AG08395 (cell line): ENCODE measurements around the gene PLXNB1.
"Not testable (repeated sequence)": the region's sequence is repeated elsewhere in the genome, so short reads cannot be mapped to it uniquely, and the experiment has no call there.

ENCODE experiments used
- DNase-seq: peaks from one replicate; pipeline ENCODE4 v3.0.0; 2012; ENCODE audit warnings: mixed read lengths, low spot score

Gene PLXNB1

DNA sequence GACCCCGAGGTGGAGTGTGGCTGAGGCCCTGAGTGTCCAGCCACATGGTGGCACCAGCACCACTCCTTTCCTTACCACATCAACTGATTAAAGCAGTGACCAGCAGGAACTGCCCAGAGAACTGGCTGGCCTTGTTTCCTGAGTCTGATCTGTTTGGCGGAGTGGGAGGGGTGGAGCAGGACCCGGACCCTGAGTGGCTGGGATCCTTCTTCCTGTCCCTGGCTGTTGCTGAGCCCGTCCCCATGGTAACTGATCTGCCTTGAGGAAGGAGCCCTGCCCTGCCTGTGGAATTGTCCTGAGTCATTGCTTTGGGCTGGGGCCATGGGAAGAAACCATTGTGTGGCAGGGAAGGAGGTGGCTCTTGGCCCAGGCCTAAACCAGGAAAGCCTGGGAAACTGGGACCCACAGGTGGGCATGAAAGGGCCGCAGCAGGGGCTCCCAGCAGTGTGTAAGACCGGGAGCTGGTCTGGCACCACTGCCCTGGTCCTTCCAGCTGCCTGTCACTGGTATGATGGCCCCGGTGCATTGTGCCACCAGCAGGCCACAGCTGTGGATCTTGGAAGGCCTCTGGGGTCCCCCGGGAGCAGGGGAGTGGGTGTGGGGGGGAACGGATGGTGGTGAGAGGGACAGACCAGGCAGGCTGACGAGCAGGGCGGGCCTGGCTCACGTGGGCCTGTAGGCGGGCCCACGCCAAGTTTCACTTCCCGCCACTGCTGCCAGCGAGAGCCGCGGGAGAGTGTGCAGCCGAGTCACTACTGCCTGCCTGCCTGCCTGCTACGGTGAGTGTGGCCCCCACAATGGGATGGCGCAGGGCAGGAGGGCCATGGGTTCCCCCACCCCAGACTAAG lies 35.9 kb upstream of the PLXNB1 start:
- DNase-seq: peak; percentile 100

DNA sequence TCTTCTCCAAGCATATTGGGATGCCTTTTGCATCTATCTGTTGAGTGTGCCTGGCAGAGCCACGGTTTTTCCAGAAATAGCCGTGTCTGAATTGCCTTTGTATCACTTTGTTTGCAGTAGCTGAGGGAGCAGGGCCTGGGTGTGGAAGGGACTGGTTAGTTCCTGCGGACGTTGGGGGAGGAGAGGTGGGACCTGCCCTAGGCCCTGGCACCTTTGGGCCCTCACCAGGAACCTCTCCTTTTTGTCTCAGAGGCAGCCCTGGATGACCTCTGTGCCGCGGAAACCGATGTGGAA lies 35.3 kb upstream of the PLXNB1 start:
- DNase-seq: no peak

DNA sequence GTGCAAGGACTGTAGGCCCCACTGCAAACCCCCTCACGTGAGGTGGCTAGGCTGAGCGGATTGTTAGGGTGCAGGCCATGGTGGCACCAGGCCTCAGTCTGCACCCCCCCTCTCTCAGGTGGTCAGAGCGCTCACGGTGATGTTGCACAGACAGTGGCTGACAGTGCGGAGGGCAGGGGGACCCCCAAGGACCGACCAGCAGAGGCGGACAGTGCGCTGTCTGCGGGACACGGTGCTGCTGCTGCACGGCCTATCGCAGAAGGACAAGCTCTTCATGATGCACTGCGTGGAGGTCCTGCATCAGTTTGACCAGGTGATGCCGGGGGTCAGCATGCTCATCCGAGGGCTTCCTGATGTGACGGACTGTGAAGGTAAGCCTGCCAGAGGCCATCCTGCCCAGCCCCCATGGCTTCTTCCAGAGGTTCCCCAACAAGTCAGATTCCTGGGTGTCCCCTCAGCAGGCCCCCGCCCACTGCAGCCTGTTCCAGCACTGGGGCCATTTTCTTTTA lies 34.9 kb upstream of the PLXNB1 start:
- no peak for DNase-seq

DNA sequence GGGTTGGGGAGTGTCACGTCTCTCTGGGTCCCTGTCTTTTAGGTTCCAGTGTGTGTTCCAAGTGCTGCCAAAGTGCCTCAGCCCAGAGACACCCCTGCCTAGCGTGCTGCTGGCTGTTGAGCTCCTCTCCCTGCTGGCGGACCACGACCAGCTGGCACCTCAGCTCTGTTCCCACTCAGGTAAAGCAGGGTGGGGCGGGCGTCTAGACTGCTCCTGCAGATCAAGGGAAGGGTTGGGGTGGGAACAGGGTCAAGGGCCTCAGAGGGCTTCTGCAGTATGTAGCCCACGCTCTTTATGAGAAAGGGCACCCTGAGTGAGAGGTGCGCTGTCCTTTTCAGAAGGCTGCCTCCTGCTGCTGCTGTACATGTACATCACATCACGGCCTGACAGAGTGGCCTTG lies 33.8 kb upstream of the PLXNB1 start:
- DNase-seq: no peak

DNA sequence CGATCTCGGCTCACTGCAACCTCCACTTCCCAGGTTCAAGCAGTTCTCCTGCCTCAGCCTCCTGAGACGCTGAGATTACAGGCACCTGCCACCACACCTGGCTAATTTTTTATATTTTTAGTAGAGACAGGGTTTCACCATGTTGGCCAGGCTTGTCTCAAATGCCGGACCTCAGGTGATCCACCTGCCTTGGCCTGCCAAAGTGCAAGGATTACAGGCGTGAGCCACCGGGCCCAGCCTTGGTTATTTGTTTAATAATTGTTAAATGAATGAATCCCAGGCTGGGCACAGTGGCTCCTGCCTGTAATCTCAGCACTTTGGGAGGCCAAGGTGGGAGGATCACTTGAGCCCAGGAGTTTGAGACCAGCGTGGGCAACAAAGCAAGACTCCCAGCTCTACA lies 31.9 kb upstream of the PLXNB1 start:
- DNase-seq: not testable (repeated sequence)

DNA sequence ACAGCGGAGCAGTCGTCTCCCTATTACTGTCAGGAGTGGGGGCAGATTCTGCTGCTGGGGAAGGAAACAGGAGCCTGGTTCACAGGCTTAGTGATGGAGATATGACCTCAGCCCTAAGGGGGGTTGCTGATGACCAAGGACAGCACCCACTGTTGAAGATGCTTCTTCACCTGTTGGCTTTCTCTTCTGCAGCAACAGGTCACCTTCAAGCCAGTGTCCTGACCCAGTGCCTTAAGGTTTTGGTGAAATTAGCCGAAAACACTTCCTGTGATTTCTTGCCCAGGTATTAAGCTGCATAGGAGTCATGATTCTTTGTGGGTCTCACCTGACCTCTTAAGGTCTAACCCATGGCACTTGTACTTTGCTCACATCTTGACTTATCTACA lies 30.6 kb upstream of the PLXNB1 start:
- DNase-seq: no peak

DNA sequence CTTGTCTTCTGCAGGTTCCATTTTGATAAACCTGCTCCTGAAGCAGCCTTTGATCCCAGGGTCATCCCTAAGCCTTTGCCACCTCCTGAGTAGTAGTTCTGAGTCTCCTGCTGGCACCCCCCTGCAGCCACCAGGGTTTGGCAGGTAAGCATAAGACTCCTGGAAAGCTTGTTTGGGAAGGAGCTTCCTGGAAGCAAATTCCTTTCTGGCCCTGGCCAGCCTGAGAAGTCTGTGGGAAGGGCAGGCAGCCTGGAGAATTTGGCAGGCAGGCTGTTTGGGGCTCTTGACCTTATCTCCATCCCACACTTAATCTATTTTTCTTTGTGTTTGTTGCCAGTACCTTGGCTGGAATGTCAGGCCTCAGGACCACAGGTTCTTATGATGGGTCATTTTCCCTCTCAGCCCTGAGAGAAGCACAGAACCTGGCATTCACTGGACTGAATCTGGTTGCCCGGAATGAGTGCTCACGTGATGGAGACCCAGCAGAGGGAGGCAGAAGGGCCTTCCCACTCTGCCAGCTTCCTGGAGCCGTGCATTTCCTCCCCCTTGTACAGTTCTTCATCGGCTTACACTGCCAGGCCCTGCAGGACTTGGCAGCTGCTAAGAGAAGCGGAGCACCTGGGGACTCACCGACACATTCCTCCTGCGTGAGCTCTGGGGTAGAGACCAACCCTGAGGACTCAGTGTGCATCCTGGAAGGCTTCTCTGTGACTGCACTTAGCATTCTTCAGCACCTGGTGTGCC lies 30.1 kb upstream of the PLXNB1 start:
- DNase-seq: no peak

DNA sequence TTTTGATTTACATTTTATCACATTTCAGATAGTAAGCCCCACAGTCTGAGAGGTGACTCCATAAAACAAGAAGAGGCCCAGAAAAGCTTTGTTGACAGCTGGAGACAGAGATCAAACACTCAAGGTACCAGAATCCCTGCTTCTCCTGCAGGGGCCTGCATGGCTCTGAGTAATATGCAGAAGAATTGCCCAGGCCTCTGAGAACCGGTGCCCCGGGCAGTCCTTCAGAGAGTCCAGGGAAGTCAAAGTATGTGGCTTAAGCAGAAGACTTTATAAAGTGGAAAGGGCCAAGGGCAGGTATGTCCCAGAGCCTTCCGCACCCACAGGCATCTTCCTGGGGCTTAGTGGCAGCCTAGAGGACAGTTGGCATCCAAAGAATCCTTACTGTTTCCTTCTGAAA lies 29.4 kb upstream of the PLXNB1 start:
- no peak for DNase-seq

DNA sequence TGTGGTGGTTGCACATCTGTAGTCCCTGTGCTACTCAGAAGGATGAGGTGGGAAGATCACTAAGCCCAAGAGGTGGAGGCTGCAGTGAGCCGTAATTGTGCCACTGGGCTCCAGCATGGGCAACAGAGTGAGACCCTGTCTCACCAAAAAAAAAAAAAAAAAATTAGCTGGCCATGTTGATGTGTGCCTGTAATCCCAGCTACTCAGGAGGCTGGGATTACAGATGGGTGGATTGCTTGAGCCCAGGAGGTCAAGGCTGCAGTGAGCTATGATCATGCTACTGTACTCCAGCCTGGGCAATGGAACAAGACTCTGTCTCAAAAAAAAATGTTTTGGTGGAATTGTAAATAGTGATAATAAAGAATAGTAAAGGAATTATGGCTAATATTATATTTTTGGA lies 26.6 kb upstream of the PLXNB1 start:
- no peak for DNase-seq

DNA sequence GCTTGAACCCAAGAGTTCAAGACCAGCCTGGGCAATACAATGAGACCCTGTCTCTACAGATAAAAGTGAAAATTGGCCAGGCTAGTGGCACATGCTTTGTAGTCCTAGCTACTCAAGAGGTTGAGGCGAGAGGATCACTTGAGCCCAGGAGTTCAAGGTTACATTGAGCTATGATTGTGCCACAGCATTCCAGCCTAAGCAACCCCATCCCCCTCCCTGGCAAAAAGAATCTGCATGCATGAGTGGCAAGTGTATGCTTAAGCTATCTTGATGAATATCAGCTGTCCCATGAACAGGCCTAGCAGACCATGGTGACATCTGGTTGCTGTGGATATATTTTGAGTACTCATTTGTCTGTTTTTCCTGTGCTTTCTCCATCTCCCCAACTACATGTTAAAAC lies 21.4 kb upstream of the PLXNB1 start:
- DNase-seq: no peak

DNA sequence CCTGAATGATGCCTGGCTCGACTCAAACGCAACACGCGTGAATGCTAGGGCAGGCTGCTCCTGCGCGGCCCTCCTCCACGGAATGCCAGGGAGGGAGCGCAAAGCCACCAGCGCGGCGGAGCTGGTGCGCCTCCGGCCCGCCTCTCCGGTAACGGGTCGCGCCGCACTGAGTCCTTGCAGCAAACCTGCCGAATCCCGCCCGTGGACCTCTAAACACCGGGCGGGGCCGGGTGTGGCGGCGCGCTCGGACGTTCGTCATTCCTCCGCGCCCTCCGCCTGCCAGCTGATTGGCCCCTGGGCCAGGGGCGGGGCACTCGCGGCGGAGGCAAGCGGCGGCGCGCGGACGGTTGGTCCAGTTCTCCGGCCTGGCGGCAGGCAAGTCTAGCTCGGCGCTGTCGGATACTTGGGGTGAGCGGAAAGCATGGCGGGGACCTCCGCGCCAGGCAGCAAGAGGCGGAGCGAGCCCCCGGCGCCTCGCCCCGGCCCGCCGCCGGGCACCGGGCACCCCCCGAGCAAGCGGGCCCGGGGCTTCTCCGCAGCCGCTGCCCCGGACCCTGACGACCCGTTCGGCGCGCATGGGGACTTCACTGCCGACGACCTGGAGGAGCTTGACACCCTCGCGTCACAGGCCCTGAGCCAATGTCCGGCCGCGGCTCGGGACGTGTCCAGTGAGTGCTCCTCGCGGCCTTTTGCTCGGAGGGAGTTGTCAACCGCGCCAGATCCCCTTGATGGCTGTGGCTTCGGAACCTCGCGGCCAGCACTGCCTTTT lies 16.7 kb upstream of the PLXNB1 start, which contains the start of gene ATRIP:
Gene ATRIP (plus strand): TSS at position 313 of the 769 bp plus-strand sequence. CDS start 109 bp downstream, at position 422.
- DNase-seq: peak; percentile 95

DNA sequence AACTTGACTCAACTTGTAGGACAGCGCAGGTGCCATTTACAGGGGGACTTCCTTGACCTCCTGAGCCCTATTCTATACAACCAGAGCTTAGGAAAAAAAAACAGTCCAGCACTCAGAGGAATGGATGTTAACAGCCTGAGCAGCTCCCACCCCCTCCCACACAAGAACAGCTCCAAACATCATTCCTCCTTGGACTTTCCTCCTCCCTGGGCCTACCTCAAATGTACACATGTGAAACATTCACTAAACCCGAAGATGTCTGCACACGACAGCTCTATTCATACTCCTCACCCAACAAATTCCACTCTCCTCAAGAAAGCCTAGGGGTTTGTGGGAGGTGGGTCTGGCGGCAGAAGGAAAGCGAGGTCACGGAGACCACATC lies 16.1 kb upstream of the PLXNB1 start:
- DNase-seq: no peak

DNA sequence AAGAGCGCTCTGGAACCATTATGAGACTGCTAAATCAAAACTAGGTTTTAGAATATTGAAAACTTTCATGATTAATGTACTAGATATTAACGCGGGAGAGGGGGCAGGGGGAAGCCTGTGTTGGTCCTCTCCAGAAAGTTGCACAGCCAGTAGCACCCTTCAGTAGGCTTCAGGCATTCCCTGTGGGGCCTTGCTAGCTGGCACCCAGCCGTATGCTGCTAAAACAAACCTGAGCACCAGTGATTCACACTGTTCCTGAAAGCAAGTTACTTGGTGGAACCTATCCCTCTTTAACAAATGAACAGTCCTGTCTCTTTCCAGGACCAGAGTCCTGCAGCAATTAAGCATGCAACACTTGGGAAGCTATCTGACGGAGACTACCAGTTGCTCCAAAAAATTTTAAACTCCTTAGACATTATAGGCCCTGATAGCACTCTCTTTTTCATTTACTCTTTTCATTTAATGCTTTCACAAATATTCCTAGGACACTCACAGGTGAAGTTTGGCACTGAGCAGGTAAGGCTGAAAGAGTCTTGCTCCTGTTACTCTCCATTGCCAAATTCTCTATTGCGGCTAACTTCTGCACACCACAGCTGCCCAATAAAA lies 15.5 kb upstream of the PLXNB1 start:
- DNase-seq: no peak

DNA sequence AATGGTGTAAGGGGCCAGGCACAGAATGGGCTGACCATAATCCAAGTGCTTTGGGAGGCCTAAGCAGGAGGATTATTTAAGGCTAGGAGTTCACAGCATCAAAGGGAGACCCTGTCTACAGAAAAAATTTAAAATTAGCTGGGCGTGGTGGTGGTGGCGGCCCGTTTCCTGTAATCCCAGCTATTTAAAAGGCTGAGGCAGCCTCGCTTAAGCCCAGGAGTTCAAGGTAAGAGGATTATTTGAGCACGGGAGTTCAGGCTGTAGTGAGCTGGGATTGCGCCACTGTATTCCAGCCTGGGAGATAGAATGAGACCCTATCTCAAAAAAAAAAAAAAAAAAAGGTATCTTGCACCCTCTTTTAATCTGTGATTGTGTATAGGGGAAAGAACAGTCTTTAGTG lies 12.1 kb upstream of the PLXNB1 start:
- DNase-seq: no peak

DNA sequence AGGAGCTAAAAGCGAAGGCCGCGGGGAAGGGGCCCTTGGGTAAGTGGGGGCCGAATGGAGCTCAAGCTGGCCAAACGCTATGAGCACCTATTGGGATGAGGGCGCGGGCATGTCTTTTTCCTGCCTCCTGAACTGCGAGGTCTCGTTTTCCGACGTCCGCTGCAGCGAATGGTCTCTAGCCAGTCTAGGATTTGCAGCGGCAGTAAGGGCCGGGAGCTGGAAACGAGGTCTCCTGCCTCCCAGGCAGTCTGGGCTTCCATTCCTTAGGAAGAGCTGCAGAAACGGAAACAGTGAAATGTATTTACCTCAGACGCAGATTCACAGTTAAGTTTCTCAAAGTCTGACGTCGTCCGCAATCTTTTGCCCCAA lies 10.7 kb upstream of the PLXNB1 start:
- no peak for DNase-seq

DNA sequence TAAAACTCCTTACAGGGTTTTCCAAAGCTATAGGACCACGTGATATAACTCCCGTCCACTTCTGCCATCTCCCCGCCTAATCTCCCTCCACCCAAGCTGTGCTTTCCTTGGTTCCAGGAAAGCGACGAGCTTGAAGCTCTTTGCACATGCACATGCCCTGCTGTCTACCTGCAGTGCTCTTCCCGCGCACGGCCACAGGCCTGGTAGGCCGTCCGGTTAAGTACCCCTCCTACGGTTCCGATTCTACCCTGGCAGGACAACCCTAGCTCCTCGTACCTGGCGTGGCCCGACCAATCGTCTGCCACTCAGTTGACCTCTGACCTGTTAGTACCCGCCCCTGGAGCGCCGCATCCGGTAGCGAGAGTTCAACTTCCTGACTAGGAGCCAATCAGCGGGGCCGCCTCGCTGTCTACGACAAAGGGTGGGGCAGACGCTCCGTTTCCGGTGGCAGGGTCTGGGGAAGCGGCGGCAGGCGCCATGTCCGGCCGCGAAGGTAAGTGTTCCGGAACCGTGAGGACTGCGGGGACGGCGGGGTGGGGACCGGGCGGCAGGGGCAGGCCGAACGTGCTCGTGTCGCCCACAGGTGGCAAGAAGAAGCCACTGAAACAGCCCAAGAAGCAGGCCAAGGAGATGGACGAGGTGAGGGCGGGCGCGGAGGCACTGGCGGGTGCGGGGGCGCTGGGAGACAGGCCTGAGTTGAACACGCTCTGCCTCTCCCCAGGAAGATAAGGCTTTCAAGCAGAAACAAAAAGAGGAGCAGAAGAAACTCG lies 10.1 kb upstream of the PLXNB1 start, which contains the start of the genes CCDC51 and TMA7:
Gene CCDC51 (minus strand): TSS at position 300 of the 770 bp plus-strand sequence. CDS start 4,991 bp downstream, outside the sequence.
Gene TMA7 (plus strand): TSS at position 438 of the 770 bp plus-strand sequence. CDS start 40 bp downstream, at position 478.
- peak; percentile 99 for DNase-seq

DNA sequence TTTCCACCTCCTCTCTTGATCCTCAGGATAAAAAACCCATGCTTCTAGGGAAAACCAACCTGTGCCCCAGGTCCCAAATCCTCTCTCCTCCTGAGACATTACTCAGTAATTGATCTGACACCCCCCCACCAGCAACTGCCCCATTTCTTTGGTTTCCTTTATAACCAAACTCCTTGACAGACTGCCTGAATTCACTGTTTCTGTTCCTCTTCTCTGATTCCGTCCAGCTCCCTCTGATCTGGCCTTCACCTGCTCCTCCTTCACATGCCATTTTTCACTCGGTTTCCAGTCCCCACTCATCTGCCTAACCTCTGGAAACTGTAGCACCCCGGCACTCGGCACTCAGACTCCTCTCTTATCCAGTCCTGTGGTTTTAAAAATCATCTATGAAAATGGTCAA lies 7.9 kb upstream of the PLXNB1 start:
- DNase-seq: no peak

DNA sequence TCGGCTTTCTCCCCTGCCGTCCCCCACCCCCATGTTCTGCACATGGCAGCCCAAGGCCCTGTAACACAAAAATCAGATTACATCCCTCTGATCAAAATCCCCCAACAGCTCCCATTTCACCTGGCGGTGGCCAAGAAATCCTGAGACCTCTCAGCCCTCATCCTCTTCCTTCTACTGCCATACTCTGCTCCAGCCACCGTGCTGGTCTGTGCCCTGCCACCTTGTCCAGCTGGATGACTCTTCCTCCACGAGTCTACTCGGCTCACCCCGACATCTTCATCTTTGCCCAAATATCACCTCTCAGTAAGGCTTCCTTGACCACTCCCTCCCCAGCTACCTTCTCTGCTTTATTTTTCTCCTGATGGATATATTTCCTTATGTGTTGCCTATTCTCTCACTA lies 7.0 kb upstream of the PLXNB1 start:
- DNase-seq: no peak

DNA sequence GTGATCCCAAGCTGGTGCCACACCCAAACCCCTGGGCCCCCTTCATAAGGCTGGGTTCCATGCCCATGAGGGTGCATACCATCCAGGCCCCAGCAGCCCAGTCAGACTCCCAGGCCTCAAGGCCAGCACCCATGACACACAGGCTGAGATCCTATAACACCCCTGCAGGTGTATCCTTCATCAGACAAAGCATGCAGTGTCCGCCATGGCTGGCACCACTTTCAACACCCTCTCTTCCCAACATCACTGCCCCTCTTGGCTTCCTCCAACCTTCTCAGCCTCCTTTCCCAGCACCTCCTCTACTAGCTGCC lies 6.5 kb upstream of the PLXNB1 start:
- DNase-seq: no peak

DNA sequence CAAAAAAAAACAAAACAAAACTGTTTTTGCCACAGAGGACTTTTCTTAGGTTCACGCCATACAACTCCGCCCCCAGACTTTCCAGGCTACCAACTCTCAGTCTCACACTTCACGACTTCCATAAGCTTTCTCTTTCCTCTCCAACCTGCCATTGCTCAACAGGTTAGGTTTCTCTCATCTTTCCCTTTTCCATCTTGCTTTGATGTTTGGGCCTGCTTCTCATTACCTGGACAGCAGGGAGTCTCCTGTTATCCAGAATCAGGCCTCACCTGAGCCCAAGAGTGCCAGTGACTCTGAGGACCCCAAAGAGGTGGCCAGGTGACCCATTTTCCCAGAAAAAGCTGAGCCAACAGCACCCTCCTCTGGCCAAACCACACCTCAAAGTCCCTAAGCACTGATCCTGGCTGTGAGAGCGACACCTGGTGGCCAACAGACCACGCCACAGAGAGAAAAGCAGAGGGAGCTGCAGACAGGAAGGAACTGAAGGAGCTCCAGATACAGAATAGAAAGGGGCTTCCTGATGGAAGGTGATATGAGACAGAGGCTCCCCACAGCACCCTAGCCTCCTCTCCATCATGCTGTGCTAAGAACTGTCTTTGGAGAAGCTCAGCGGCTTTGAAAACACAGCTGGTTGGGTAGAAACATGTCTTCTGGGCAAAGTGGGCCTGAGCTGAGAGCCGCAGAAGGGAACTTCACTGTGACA lies 6.0 kb upstream of the PLXNB1 start:
- peak; percentile 86 for DNase-seq

DNA sequence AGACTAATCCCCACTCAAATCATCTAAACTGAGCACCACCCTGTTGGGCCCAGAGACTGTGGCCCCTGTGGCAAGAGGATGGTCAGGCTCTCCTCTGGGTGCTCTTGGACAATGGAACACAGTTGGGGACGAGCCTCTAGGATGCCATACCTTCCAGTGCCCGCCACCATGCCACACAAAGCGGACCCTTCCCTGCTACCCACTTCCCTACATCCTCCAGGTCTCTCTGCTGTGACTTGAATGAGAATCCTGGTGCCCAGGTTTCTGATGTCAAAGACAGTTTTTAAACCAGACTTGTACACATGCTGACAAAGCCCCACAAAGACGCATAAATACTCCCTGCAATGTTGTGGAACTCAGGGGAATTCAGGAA lies 5.3 kb upstream of the PLXNB1 start:
- no peak for DNase-seq
